GM10248 (cell line): ENCODE measurements around the gene OXCT2.

Experiments used
- CTCF ChIA-PET: fragments of 300-600 bp; sonication (Branson Sonifier 250); formaldehyde crosslinking; extraction: SDS; loops from one replicate; lab custom pipeline; 2021; ENCODE audit warnings: antibody characterized with exemption; lab: Yijun Ruan, JAX
- POLR2A ChIA-PET: fragments of 350-650 bp; sonication (Branson Sonifier 250); formaldehyde crosslinking; extraction: SDS; loops from one replicate; lab custom pipeline; 2020; ENCODE audit warnings: antibody characterized with exemption; lab: Yijun Ruan, JAX
- DNase-seq: peaks from one replicate; pipeline ENCODE4 v3.0.0; 2012; ENCODE audit errors: extremely low spot score
- CTCF ChIP-seq: IDR thresholded peaks from 2 replicates; pipeline ENCODE4 v1.5.1; 2012; ENCODE audit warnings: mild to moderate bottlenecking, low read depth; ENCODE audit errors: extremely low read depth, missing control alignments, control extremely low read depth

OXCT2 gene

GRCh38 chr1:39754906-39755504 lies 16.1 kb downstream of the OXCT2 start:
- POLR2A ChIA-PET, result interaction anchor here (0.6 to 1.1 kb wide), 2 partner anchors 9 to 681 kb away, joined by 3 to 5 read pairs; no protein-coding TSS in a partner anchor
- no peak for DNase-seq
- CTCF ChIA-PET, result interaction anchor here (0.7 to 1.5 kb wide), 6 partner anchors 11 to 219 kb away, joined by 3 to 4 read pairs (median 3); no protein-coding TSS in a partner anchor
- no peak for TF ChIP-seq CTCF

GRCh38 chr1:39754026-39754570 lies 17.1 kb downstream of the OXCT2 start:
- TF ChIP-seq CTCF, result no peak
- no peak for DNase-seq
- ChIA-PET CTCF (interaction anchor here (1.5 kb wide), 1 partner anchor 10 kb away, joined by 4 read pairs; no protein-coding TSS in a partner anchor), POLR2A (no interaction called here)

- DNase-seq, result no peak
- CTCF ChIA-PET, result no interaction called here
- TF ChIP-seq CTCF, result no peak
- POLR2A ChIA-PET, result no interaction called here
Observed at GRCh38 chr1:39753132-39754025, 17.8 kb downstream of the OXCT2 start.

GRCh38 chr1:39752703-39753102 lies 18.4 kb downstream of the OXCT2 start:
- no peak for DNase-seq
- POLR2A ChIA-PET, result interaction anchor here (1.3 kb wide), 1 partner anchor 14 kb away, joined by 4 read pairs; the partner anchor contains the start of gene PPIE
- TF ChIP-seq CTCF, result no peak
- CTCF ChIA-PET, result interaction anchor here (1.0 kb wide), 1 partner anchor 14 kb away, joined by 4 read pairs; the partner anchor contains the start of gene PPIE

GRCh38 chr1:39751595-39751994 lies 19.6 kb downstream of the OXCT2 start:
- no peak for TF ChIP-seq CTCF
- POLR2A ChIA-PET, result interaction anchor here (1.3 kb wide), 1 partner anchor 12 kb away, joined by 4 read pairs; the partner anchor contains the start of gene PPIE
- CTCF ChIA-PET, result interaction anchor here (1.0 kb wide), 1 partner anchor 13 kb away, joined by 4 read pairs; the partner anchor contains the start of gene PPIE
- DNase-seq, result no peak
